Measurements from ENCODE around the gene KDM6A.

KDM6A gene

DNA sequence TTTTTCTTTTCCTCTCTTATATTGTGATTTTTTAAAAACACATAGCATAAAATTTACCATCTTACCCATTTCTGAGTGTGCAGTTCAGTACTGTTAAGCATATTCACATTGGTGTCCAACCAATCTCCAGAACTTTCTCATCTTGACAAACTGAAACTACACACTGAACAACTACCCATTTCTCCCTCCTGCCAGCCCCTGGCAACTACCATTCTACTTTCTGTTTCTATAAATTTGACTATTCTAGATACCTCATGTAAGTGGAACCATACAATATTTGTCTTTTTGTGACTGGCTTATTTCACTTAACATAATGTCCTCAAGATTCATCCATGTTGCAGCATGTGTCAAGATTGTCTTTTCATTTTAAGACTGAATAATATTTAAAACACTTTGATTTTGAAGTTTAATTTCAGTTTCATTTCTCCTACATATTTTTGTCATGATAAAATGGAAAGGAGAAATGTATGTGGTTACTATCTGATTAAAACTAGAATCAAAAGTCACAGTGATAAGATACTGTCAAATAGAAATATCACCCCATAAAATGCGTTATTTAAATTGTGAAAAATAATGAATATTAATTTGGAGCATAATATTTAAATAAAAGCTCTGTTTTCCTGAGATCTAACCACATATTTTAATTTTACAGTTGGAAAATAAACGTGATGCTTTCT lies 204.9 kb downstream of the KDM6A start:
- no peak for DNase-seq (ENCODE audit: low read depth)
- H3K4me3 ChIP-seq (ENCODE audit: low read length): no peak overlapping the region
- TF ChIP-seq, protein P1, sequence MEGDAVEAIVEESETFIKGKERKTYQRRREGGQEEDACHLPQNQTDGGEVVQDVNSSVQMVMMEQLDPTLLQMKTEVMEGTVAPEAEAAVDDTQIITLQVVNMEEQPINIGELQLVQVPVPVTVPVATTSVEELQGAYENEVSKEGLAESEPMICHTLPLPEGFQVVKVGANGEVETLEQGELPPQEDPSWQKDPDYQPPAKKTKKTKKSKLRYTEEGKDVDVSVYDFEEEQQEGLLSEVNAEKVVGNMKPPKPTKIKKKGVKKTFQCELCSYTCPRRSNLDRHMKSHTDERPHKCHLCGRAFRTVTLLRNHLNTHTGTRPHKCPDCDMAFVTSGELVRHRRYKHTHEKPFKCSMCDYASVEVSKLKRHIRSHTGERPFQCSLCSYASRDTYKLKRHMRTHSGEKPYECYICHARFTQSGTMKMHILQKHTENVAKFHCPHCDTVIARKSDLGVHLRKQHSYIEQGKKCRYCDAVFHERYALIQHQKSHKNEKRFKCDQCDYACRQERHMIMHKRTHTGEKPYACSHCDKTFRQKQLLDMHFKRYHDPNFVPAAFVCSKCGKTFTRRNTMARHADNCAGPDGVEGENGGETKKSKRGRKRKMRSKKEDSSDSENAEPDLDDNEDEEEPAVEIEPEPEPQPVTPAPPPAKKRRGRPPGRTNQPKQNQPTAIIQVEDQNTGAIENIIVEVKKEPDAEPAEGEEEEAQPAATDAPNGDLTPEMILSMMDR (IDR thresholded peaks at IDR 0.05; ENCODE audit: insufficient read depth, low read depth, low read length, missing control alignments): no peak

DNA sequence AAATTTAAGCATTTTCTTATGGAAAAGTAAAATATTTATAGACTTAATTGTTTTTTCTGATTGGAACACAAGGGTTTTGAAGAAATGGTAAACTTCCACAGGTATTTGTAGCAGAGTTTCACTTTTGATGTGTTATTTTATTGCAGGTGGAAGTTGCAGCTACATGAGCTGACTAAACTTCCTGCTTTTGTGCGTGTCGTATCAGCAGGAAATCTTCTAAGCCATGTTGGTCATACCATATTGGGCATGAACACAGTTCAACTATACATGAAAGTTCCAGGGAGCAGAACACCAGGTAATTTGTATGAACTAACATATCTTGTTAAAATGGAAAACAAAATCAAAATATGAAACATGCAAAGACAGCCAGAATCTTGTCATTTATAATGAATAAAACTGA lies 210.3 kb downstream of the KDM6A start:
- TF ChIP-seq, protein P1 (IDR thresholded peaks at IDR 0.05; ENCODE audit: insufficient read depth, low read depth, low read length, missing control alignments): no peak
- DNase-seq (ENCODE audit: low read depth): no peak

DNA sequence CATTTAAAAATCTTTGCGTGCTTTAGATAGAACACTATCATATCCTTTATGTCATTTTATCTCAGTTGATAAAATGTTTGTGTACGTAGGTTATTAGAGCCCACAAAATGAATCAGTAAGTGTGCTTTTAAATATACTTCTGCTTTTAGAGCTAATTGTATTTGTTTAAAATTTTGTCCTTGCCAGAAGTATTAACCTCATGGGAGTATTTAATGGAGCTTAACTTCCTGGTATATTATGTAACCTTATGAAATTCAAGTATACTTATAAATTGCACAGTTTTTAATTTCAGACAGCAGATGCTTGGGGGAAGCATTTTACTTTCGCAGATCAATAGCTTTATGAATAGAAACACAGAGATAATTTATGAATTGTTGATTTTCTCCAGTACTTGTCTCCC lies 237.5 kb downstream of the KDM6A start:
- TF ChIP-seq, protein P1 (IDR thresholded peaks at IDR 0.05; ENCODE audit: insufficient read depth, low read depth, low read length, missing control alignments): no peak
- H3K4me3 ChIP-seq (ENCODE audit: low read length): no peak overlapping the region
- DNase-seq (ENCODE audit: low read depth): no peak

More for the DNA sequence above, 210.3 kb downstream of the KDM6A start:
- no peak overlapping the region for H3K4me3 ChIP-seq (ENCODE audit: low read length)

DNA sequence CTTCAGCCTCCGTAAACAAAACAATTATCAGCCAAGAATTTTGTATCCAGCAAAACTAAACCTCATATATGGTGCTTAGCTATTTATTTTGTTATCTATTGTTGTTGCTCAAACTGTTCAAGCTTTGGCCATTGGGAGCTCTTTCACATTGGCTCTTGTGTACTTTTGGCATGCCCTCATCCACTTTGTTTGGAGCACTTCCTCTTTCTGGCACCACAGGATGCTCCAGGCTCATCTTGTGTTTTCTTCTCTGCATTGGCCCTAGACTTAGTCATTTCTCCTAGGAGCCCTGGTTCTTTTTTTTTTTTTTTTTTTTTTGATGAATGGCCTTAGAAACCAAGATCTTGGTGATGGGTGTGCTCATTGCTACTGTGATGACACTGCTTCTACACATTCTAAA lies 253.2 kb downstream of the KDM6A start:
- TF ChIP-seq, protein P1 (IDR thresholded peaks at IDR 0.05; ENCODE audit: insufficient read depth, low read depth, low read length, missing control alignments): no peak
- DNase-seq (ENCODE audit: low read depth): peak; percentile 0
- no peak overlapping the region for H3K4me3 ChIP-seq (ENCODE audit: low read length)

DNA sequence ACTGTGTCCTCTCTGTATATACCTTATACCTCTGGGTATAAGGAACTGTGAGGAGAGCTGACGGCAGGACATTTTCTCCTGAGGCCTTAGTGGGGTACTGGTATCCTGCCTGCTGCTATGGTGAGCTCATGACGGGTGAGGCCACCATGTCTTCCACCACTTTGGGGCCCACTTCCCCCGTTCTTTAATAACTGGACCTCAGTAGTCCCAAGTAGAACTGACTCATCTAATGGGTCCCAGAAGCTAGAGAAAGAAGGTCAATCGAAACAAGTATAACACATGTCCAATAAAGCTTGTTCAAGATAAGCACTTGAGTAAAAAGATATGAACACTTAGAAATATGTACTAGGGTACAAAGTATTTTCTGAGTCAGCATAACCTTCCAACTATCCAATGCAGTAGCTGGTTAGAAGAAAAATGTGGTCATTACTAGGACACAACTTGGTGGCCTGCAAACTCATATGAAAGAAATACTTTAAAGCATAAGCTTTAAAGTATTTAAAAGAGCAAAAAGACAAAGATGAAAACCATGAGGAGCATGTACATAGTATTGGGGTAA lies 256.0 kb downstream of the KDM6A start:
- no peak overlapping the region for H3K4me3 ChIP-seq (ENCODE audit: low read length)
- no peak for DNase-seq (ENCODE audit: low read depth)
- TF ChIP-seq, protein P1 (IDR thresholded peaks at IDR 0.05; ENCODE audit: insufficient read depth, low read depth, low read length, missing control alignments): no peak

DNA sequence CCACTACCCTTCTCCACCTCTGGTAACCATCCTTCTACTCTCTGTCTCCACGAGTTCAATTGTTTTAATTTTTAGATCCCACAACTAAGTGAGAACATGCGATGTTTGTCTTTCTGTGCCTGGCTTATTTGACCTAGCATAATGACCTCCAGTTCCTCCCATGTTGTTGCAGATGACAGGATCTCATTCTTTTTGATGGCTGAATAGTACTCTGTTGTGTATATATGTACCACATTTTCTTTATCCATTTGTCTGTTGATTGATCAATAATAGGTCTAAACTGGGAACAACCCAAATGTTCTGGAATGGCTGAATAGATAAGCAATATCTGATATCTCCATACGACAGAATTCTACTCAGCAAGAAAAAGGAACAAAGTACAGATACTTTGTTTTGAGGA lies 260.5 kb downstream of the KDM6A start:
- TF ChIP-seq, protein P1 (IDR thresholded peaks at IDR 0.05; ENCODE audit: insufficient read depth, low read depth, low read length, missing control alignments): no peak
- DNase-seq (ENCODE audit: low read depth): no peak
- no peak overlapping the region for H3K4me3 ChIP-seq (ENCODE audit: low read length)

DNA sequence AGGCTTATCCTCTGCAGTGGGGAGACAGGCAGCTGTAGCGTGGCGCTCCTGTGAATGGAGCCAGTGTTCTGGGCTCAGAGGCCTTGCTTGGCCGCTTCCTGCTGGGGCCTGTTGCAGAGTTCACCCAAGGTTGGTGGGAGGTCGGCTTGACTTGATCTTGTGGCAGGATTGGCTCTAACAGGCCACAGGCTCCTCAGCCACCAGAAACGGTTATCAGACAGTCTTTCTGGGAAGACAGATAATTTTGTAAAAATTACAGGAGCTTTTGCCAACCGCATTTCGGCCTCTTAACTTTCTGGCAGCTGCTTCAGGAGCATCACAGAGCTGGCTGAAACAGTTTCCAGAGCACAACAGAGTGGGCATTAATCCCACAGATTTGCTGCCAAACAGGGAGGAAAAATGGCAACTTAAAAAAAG lies 261.3 kb downstream of the KDM6A start:
- H3K4me3 ChIP-seq (ENCODE audit: low read length): no peak overlapping the region
- no peak for DNase-seq (ENCODE audit: low read depth)
- TF ChIP-seq, protein P1 (IDR thresholded peaks at IDR 0.05; ENCODE audit: insufficient read depth, low read depth, low read length, missing control alignments): no peak
